Dendritic cell treated with granulocyte-macrophage colony-stimulating factor and Interleukin-4, amounts not matched to agents 40 ng/mL and 50 ng/mL, for 4 days (primary cell): ENCODE measurements around the gene MAPKAP1.

Source experiments
- H3K27ac Mint-ChIP-seq: one replicate; pipeline ENCODE4 v1.8.0; 2022; ENCODE audit warnings: mild to moderate bottlenecking, mixed read lengths
- H3K27me3 Mint-ChIP-seq: one replicate; pipeline ENCODE4 v1.8.0; 2022; ENCODE audit warnings: mild to moderate bottlenecking, mixed read lengths
- H3K36me3 Mint-ChIP-seq: one replicate; pipeline ENCODE4 v1.8.0; 2022; ENCODE audit warnings: low read depth, mixed read lengths
- H3K4me1 Mint-ChIP-seq: one replicate; pipeline ENCODE4 v1.8.0; 2022; ENCODE audit warnings: low read depth, mixed read lengths
- H3K4me3 Mint-ChIP-seq: one replicate; pipeline ENCODE4 v1.8.0; 2022; ENCODE audit warnings: mild to moderate bottlenecking, moderate library complexity, mixed read lengths
- H3K9me3 Mint-ChIP-seq: one replicate; pipeline ENCODE4 v1.8.0; 2022; ENCODE audit warnings: mixed read lengths
- intact Hi-C: fragments of 100-400 bp; cut with micrococcal nuclease; formaldehyde crosslinking; loops from one replicate; pipeline ENCODE4 v1.15.0; 2022

MAPKAP1 gene

DNA sequence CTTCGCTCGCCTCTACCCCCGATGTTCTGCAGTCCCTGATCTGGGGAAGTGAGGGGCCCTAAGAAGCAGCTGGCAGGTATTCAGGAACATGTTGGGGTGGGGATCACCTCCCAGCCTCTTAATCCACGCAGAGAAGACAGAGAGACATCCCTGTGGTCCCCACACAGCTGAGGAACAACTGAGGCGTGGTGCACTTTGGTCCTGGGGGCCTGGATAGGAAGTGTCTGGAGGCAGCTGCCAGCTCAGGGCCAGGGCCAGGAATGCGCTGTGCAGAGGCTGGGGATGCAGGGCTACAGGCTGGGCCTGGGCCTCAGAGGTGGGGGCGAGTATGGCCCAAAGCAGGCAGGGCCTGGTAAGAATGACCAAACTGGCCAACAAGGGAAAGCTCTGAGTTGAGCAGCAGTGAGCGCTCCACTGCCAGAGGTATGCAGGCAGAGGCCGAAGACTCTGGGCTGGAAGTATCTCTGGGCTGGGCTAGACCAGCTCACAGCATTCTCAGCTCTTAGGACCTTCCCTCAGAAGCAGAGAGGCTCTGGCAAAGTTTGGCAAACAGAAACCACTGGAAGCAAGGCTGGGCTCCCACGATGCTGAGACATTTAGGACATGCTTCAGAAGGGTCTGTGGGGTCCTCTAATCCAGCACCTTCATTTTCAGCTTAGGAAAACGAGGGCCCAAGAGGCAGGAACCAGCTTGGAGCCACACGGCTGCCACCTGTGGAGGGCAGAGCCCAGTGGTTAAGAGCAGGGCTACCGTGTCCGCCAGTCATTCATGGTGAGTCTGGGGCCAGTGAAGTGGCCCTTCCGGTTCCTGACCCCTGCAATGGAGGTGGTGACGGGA, 271.0 kb downstream of the MAPKAP1 start:
- intact Hi-C loops, result no loop called here

DNA sequence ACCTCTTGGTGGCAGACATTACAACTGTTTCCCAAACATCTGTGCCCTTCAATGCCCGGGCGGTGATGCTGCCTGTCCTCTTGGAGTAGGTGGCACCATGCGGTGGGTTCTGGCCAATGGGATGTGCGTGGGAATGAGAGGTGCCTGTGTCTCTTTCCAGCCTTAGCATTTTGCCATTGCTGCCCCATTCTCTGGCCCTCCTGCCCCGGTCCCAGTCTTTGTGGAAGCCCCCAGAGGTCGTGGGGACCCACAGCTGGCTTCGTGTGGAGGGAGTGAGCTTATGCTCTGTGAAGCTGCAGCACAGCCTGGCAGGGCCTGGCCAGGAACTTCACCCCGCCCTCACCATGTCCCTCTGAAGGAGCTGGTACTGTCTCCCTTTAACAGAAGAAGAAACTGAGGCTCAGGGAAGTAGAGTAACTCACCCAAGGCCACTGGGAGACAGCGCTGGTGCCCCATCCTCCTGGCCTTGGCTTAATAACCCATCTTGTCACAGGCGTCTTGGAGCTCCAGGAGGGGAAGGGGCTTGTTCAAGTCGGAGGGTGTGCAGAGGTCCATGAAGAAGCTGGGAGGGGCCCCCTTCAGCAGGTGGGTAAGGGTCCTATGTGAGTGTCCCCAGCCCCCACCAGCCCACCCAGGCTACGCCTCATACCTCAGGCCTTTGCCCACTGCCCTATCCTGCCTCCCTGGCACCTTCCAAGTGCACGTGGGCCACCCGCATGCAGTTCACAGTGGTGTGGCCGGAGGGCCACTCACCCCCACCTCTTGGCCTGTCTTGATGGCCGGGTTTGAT, 271.8 kb downstream of the MAPKAP1 start:
- no peaks in the 10 kb centered on the region for H3K4me1 Mint-ChIP-seq
- H3K9me3 Mint-ChIP-seq, result no peaks in the 10 kb centered on the region
- intact Hi-C loops, result no loop called here
- H3K36me3 Mint-ChIP-seq, result peaks cover 39% of the 10 kb centered on the region
- H3K4me3 Mint-ChIP-seq, result no peak overlapping the region
- H3K27me3 Mint-ChIP-seq, result peaks cover 2% of the 10 kb centered on the region
- no peak overlapping the region for H3K27ac Mint-ChIP-seq

More for the DNA sequence above, 271.0 kb downstream of the MAPKAP1 start:
- peaks cover 2% of the 10 kb centered on the region for H3K27me3 Mint-ChIP-seq
- no peaks in the 10 kb centered on the region for H3K9me3 Mint-ChIP-seq
- no peaks in the 10 kb centered on the region for H3K4me1 Mint-ChIP-seq
- H3K27ac Mint-ChIP-seq, result no peak overlapping the region
- no peak overlapping the region for H3K4me3 Mint-ChIP-seq
- H3K36me3 Mint-ChIP-seq, result peaks cover 48% of the 10 kb centered on the region

DNA sequence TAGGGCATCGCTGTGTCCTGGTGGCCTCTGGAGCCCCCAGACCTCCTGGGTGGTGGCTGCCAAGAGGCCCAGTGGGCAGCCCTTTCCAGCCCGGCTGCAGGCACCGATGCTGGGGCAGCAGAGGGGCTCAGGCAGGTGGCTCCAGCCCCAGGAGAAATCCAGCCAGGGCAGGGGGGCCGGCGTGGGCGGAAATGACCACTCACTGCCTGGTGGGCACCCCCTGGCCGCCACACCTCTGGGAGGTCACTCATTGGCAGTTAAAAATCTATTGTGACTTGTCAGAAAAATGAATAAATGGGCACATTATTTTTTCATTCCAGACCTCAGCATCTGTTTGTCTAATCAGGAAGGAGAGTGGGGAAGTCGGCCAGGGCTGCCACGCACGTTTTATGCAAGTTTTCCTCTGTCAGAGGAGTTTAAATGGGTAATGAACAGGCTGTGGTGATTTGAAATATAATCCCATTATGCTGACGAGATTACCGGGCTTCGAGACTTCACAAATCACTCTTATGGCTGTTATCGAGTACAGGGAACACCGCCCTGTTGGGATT, 273.5 kb downstream of the MAPKAP1 start:
- H3K4me1 Mint-ChIP-seq, result no peaks in the 10 kb centered on the region
- H3K27me3 Mint-ChIP-seq, result peaks cover 2% of the 10 kb centered on the region
- H3K9me3 Mint-ChIP-seq, result no peaks in the 10 kb centered on the region
- no peak overlapping the region for H3K4me3 Mint-ChIP-seq
- H3K36me3 Mint-ChIP-seq, result peaks cover 23% of the 10 kb centered on the region
- H3K27ac Mint-ChIP-seq, result no peak overlapping the region
- intact Hi-C loops, result no loop called here

DNA sequence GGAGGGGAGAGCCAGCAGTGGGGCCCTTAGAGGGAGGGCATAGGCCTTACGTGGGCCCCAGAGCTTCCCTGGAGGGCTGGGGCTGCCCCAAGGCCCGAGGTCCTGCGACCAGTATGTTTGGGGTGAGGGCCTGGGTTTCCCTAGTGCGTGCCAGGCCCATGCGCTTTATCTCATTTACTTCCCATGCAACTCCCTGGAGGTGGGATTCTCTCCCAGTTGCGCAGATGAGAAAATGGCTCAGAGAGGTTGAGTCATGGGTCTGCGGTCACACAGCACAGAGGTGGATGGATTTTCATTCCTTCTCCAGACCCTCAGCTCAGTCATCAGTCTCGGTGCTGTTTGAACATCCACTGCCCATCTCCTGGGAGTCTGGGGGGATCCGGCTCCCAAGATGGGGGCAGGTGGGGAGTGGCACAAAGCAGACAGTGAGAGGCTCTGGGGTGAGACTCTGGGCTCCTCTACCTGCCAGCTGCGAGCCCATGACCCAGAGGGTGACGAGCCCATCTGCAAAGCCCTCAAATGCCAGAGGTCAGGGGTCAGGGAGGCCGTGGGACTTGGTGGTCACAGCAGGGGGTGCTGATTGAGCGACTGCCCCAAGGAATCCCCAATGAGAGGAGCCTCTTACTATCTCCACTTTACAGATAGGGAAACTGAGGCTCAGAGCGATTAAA, 274.2 kb downstream of the MAPKAP1 start:
- no peaks in the 10 kb centered on the region for H3K4me1 Mint-ChIP-seq
- intact Hi-C loops, result no loop called here
- H3K27ac Mint-ChIP-seq, result no peak overlapping the region
- H3K36me3 Mint-ChIP-seq, result peaks cover 16% of the 10 kb centered on the region
- no peaks in the 10 kb centered on the region for H3K9me3 Mint-ChIP-seq
- H3K4me3 Mint-ChIP-seq, result no peak overlapping the region
- H3K27me3 Mint-ChIP-seq, result peaks cover 2% of the 10 kb centered on the region

DNA sequence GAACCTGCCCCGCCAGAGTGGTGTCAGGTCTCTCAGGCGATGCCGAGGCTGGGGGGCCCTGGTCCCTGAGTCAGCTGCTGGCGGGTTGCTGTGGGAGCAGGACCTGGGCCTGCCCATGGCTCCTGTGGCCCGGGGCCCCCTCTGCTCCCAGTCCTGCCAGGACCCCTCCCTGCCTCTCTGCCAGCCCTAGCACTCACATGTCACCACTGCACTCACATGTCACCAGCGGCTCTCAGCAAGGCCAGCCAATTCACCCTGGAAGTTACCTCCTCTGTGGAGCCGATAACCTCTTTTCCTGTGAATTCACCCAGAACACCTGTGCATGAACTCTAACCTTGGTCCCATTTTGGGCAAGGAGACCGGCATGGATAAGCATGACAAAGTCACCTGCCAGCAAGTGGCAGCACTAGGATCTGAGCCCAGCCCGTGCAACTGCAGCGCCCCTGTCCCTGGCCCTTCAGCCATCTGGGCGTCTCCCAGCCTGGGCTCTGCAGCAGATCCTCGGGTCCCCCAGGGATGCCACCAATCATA, 275.2 kb downstream of the MAPKAP1 start:
- Mint-ChIP-seq H3K9me3 (no peaks in the 10 kb centered on the region), H3K4me1 (no peaks in the 10 kb centered on the region), H3K36me3 (peaks cover 6% of the 10 kb centered on the region), H3K4me3 (no peak overlapping the region), H3K27ac (no peak overlapping the region), H3K27me3 (peaks cover 2% of the 10 kb centered on the region)
- intact Hi-C loops, result no loop called here

DNA sequence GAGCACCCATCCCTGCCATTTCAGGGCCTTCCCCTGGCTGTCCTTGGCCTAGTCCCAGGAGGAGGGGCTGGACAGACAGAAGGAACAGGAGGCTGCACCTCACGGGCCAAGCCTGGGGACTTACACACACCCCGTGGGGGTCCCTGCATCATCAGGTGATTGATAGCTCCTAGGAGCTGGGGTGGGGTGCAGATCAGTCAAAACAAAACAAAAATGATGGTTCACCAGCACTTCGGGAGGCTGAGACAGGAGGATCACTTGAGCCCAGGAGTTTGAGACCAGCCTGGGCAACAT, 276.0 kb downstream of the MAPKAP1 start:
- H3K9me3 Mint-ChIP-seq, result no peaks in the 10 kb centered on the region
- H3K4me1 Mint-ChIP-seq, result no peaks in the 10 kb centered on the region
- H3K27me3 Mint-ChIP-seq, result peaks cover 2% of the 10 kb centered on the region
- H3K36me3 Mint-ChIP-seq, result no peaks in the 10 kb centered on the region
- intact Hi-C loops, result no loop called here
- no peak overlapping the region for H3K4me3 Mint-ChIP-seq
- no peak overlapping the region for H3K27ac Mint-ChIP-seq

DNA sequence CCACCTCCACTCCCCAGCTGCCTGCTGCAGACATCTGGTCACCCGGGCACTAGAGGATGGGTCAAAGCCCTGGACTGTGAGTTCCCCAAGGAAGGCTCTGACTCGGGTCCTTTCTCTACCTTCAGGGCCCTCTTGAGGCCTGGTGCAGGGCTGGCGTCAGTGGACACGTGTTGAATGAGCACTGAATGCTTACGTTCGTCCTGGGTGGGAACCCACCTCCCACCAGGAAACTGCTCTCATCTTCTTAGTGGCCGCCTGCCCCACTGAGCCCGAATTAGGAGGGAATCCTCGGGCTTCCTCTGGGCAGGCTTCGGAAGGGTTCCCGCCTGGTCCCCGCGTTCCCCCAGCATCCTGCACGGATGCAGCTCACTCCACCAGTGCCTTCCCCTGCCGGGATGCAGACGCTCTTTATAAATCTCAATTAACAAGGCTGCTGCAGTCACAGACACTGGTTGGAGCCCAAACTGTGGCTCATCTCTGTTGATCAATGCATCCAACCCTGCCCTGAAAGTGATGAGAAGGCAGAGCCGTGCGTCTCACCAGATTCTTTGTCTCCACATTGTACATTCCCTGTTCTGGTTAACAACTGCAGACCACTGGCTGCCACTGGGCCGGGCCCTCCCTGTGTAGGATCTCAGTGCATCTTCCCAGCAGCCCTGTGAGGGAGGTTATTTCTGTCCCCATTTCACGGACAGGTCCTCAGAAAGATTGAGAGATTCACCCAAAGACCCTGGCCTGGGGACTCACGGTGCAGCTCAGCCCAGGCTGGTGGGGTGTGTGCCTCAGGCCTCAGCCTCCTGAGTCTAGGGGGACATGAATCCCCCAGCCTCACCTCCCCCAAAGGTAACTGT, 276.6 kb downstream of the MAPKAP1 start:
- H3K36me3 Mint-ChIP-seq, result no peaks in the 10 kb centered on the region
- H3K27ac Mint-ChIP-seq, result no peak overlapping the region
- intact Hi-C loops, result no loop called here
- H3K9me3 Mint-ChIP-seq, result no peaks in the 10 kb centered on the region
- H3K4me1 Mint-ChIP-seq, result no peaks in the 10 kb centered on the region
- no peak overlapping the region for H3K4me3 Mint-ChIP-seq
- H3K27me3 Mint-ChIP-seq, result peaks cover 2% of the 10 kb centered on the region

DNA sequence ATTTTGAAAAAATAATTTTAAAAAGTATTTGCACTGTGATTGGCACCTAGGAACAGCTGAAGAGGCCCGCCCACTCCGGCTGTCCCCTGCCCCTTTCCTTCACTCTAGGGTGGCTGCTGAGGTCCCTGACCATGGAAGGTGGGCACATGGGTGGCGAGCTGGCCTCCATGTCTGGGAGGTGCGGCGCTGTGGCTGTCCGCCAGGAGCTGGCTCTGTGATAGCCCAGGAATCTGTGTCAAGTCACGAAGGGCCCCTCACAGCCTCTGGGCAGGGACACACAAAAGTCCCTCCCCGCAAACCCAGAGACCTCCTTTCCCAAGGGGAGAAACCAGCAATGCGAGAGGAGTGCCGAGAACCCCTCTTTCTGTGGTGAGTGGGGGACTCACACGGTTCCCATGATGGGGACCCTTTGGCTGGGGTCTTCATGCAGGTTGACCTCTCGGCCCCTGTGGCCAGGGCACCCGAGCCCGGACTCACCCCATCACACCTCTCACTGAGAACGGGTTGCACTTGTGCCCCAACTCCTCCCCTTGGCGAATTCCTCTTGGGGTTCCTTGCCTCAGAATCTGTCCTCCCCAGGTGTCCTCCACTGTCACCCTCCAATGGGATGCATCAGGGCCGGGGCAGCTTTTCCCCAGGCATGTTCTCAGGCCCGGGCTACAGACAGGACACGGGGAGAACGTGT, 277.4 kb downstream of the MAPKAP1 start:
- no peak overlapping the region for H3K4me3 Mint-ChIP-seq
- H3K27ac Mint-ChIP-seq, result no peak overlapping the region
- no peaks in the 10 kb centered on the region for H3K9me3 Mint-ChIP-seq
- H3K4me1 Mint-ChIP-seq, result no peaks in the 10 kb centered on the region
- H3K27me3 Mint-ChIP-seq, result peaks cover 2% of the 10 kb centered on the region
- intact Hi-C loops, result no loop called here
- H3K36me3 Mint-ChIP-seq, result no peaks in the 10 kb centered on the region

DNA sequence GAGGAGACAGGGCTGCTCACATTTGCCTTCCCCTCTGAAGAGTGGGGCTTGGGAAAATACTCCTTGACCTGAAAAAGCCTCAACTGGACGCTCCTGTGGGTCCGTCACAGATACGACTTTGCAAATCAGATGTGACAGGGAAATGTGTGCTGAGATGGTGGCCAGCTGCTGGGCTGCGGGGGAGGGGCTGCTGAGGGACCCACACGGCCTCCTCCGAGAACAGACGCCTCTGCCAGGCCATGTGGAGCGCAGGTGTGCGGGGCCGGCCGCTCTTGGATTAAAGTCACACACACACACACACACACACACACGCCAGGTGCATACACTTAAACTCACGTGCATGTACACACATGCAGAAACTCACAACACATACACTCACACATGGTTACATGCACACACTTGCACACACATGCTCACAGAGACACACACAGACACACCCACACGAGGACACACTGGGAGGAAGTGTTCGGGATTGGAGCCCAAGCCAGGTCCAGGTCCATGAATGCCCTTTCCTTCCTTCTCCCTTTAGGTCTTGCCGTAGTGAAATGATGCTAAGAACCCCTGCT, 278.0 kb downstream of the MAPKAP1 start:
- H3K36me3 Mint-ChIP-seq, result no peaks in the 10 kb centered on the region
- intact Hi-C loops, result no loop called here
- no peaks in the 10 kb centered on the region for H3K4me1 Mint-ChIP-seq

DNA sequence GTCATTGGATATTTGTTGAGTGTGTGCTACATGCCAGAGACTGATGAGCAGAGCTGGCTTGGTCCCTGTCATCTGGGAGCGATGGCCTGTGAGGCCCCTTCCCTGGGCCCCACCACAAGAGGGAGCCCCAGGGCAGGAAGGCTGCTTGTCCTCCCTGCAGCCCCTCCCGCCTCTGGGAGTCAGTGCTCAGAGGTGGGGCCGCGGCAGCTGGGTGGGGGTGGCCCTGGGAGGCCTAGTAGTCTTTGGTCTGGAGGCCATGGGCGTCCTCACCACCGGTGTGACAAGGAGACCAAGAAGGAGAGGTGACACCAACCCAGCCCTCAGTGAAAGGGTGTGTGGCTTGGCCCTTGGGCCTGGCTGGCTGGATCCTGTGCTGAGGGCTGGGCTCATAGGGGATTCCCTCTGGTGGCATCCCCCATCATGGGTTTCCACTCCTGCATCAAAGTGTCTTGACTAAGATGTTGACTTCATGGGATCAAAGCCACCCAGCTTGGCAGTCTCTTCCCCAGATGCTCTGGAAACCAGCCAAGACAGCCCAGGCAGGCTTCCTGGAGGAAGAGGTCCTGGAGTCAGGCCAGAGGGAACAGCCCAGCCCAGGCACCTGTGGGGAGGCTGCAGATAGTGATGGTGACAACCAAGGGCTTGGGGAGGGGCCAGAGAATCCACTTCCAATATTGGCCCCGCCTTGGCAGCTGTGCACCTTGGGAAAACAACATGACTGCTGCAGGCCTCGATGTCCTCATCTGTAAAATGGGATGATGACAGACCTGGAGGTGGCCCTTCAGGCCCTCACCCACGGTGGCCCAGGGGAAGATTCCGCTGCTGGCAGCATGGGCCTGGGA, 278.7 kb downstream of the MAPKAP1 start:
- H3K27ac Mint-ChIP-seq, result no peak overlapping the region
- intact Hi-C loops, result no loop called here
- H3K27me3 Mint-ChIP-seq, result no peaks in the 10 kb centered on the region
- H3K4me1 Mint-ChIP-seq, result no peaks in the 10 kb centered on the region
- H3K4me3 Mint-ChIP-seq, result no peak overlapping the region
- H3K36me3 Mint-ChIP-seq, result no peaks in the 10 kb centered on the region
- H3K9me3 Mint-ChIP-seq, result no peaks in the 10 kb centered on the region

More for the DNA sequence above, 278.0 kb downstream of the MAPKAP1 start:
- Mint-ChIP-seq H3K9me3 (no peaks in the 10 kb centered on the region), H3K27me3 (no peaks in the 10 kb centered on the region), H3K4me3 (no peak overlapping the region), H3K27ac (no peak overlapping the region)

DNA sequence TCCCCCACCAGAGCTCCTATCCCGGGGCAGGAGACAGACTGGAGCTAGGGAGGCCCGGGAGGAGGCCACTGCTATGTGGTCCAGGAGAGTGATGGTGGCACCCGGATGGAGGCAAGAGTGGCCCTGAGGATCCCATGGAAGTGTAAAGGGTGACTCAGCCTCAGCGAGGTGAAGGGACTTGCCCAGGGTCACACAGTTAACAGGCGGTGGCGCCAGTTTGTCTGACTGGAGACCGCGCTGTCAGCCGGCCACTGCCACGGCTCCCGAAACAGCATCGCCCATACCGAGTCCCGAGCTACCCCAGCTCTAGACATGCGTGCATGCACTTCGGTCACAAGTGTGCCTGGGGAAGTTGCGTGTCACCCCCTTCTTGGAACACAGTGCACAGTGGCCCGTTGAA, 279.5 kb downstream of the MAPKAP1 start:
- no peak overlapping the region for H3K27ac Mint-ChIP-seq
- H3K27me3 Mint-ChIP-seq, result no peaks in the 10 kb centered on the region
- H3K36me3 Mint-ChIP-seq, result no peaks in the 10 kb centered on the region
- no peaks in the 10 kb centered on the region for H3K9me3 Mint-ChIP-seq
- no peak overlapping the region for H3K4me3 Mint-ChIP-seq
- H3K4me1 Mint-ChIP-seq, result no peaks in the 10 kb centered on the region
- intact Hi-C loops, result no loop called here

DNA sequence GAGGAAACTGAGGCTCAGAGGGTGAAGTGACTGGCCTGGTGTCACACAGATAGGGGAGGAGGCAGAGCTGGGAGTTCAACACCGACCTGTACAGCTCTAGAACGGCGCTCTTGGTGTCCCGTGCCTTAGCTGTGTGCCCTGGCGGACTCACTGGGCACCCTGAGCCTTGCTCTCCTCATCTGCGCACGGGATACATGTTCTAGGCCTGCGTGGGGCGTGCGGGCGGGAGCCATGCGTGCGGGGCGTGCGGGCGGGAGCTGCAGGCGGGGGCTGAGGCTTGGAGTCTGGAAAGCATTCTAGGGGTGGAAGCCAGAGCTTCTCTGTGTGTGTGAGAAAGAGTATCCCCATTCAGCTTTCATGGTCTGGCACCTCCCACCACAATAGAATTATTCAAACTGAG, 280.1 kb downstream of the MAPKAP1 start:
- H3K4me1 Mint-ChIP-seq, result no peaks in the 10 kb centered on the region
- no peak overlapping the region for H3K4me3 Mint-ChIP-seq
- no peaks in the 10 kb centered on the region for H3K9me3 Mint-ChIP-seq
- no peaks in the 10 kb centered on the region for H3K36me3 Mint-ChIP-seq
- H3K27me3 Mint-ChIP-seq, result no peaks in the 10 kb centered on the region
- intact Hi-C loops, result no loop called here
- H3K27ac Mint-ChIP-seq, result no peak overlapping the region
